Vagina (tissue), 2 donors: Measurements from ENCODE around the gene DST.

Experiments
- CTCF ChIP-seq, 3 experiments: fragments of 450-650 bp in 2 of 3; fragments of 200-600 bp in 1 of 3; sonication (generic) in 1 of 3; IDR thresholded peaks; one replicate each; pipeline ENCODE4 v1.5.1; 2017 to 2019; ENCODE audit warnings: antibody characterized with exemption in 3 of 3, mild to moderate bottlenecking in 2 of 3, moderate library complexity in 2 of 3
- POLR2A ChIP-seq, 2 donors: fragments of 450-650 bp; IDR thresholded peaks; one replicate each; pipeline ENCODE4 v1.6.1; 2017; ENCODE audit warnings: antibody characterized with exemption in 2 of 2, mild to moderate bottlenecking in 2 of 2, moderate library complexity in 2 of 2
- POLR2AphosphoS5 ChIP-seq, 2 donors: sonication (generic); formaldehyde crosslinking; IDR thresholded peaks; one replicate each; pipeline ENCODE4 v1.9.0; 2017; ENCODE audit warnings: antibody characterized with exemption in 2 of 2, mild to moderate bottlenecking in 2 of 2, low read depth in 1 of 2; ENCODE audit not compliant: insufficient read depth in 1 of 2

GRCh38 chr6:56555438-56555872 lies 87.2 kb downstream of the DST start:
- TF ChIP-seq CTCF (IDR thresholded peaks at IDR 0.05) (no peak), POLR2A (IDR thresholded peaks at IDR 0.05) (no peak), POLR2AphosphoS5 (IDR thresholded peaks at IDR 0.05; ENCODE audit: insufficient read depth in 1 of 2, low read depth in 1 of 2) (no peak)
